GM18519 (cell line): ENCODE measurements around the gene METTL25B.
A peak's percentile ranks its signal among the peaks of the same experiment; 100 is the strongest.

Source experiments
- ATAC-seq: cut with Tn5 transposase; IDR thresholded peaks from one replicate; pipeline ENCODE4 v1.9.1; 2021; ENCODE audit warnings: mild to moderate bottlenecking, moderate library complexity; ENCODE audit not compliant: unreplicated experiment, low FRiP score

Gene METTL25B

DNA sequence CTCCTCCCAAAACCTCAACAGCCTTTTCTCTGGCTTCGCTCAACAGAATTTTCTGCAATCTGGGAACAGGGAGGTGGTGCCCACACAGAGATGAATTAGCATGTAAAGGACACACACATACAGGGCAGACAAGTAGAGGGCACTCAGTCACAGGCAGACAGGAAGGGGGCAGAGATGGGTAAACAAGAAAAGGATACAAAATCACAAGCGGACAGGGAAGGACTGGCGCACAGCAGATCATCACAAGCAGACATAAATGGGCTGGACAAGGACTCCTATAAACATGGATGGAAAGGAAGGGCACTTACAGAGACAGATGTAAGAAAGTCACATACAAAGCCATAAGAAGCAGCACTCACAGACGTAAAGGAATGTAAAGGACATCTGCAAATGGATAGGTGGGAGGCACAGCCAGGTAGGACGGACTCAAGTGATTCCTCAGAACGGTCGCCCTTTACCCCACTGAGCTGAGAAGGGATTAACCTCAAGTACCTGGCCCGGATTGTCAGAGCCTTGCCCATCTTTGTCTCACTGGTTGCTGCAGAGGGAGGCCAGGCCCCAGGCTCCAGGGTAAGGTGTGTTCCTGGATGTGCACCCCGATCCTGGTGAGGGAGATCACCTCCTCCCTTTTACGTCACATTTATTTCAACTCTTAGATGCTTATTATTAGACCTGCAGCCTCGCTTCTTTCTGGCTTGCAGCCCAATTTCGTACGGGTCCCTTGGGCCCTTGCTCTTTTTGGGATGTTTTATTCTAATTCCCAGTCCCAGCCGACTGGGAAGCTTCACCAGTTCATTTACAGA is 38.2 kb downstream of the METTL25B start:
- ATAC-seq: no peak

DNA sequence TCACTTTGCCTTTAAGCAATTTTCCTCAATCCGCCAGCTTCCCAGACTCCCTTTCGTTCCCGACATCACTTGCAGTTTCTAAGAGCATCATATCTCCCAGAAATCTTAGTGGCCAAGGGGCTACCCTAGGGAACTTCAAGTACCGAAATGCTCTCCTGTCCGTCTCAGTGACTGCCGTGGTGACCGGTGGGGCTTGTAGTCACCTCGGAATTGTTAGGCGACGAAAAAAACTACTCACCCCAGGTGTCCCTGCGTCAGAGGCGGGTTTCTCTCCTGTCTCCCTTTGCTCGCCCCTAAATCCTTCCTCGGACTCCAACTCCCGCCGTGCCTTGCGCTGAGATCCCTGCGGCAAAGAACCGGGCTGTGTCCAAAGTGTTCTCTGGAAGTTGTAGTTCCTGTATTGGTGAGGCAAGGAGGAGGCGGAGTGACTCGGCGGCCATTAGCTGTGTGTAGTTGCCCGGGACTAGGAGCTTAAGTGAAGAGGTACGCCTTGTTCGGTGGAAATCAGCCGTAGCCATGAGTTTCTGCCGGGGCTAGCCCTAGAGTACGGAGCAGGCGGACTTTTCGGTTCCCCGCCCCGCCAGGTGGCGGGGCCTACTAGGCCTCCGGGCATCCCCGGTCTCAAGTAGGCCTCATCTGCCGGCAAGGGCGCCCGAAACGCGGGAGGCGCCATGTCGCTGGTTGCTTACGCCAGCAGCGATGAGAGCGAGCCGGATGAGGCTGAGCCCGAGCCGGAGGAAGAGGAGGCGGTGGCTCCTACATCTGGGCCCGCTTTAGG is 39.0 kb downstream of the METTL25B start, which contains the start of gene PRCC:
Gene PRCC (plus strand): TSS at position 435 of the 778 bp plus-strand sequence. CDS start 237 bp downstream, at position 672.
- peak; percentile 80 for ATAC-seq

DNA sequence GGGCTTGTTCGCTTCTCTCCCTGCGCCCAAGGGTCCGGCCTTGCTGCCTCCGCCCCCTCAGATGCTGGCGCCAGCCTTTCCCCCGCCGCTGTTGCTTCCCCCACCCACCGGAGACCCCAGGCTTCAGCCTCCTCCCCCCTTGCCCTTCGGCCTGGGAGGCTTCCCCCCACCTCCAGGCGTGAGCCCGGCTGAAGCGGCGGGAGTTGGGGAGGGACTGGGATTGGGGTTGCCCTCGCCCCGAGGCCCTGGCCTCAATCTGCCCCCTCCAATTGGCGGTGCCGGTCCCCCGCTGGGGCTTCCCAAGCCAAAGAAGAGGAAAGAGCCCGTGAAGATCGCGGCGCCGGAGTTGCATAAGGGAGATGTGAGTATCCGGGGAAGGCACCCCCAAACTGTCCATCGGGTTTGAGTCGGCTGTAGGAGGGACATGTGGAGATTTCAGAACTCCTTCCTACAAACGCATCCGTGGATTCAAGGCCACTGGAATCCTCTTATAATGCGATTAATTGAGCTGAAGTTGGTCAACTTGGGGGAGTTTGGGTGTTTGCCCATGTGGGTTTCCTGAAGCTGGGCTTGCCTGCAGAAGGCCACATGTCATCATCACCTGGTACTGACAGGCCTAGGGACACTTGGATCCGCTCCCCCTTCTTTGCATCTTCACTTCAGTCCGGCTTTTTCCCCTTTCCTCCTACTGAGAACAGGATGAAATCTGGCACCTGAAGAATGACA is 39.8 kb downstream of the METTL25B start:
- ATAC-seq: no peak

DNA sequence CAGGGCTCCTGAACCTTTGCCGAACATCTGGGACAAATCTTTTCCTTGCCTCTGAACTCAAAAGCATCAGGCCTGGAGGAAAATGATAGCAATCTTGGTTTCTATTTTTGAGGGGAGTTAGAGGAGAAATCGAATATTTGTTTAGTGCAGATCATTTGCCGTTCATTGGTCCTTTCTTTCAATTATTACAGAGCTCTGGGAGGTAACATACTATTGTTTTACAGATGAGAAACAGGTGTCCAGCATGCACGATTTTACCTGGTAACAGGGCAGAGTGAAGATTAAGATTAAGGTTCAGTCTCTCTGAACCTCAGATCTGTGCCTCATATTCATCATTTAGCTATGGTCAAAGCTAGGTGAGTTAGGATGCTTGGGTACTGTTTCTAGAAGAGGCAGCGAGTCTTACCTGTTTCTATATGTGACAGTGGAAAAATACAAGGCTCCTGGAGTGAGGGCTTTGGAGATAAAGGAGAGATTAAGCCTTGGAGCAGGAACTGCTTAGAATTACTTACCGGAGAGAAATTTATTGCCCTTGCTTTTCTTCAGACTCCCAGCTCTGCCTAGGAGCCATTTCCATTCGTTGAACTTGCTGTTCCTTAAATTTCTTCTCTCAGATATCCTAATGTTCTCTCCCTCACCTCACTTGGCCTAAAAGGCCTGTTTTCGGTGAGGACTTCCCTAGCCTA is 40.5 kb downstream of the METTL25B start:
- no peak for ATAC-seq

DNA sequence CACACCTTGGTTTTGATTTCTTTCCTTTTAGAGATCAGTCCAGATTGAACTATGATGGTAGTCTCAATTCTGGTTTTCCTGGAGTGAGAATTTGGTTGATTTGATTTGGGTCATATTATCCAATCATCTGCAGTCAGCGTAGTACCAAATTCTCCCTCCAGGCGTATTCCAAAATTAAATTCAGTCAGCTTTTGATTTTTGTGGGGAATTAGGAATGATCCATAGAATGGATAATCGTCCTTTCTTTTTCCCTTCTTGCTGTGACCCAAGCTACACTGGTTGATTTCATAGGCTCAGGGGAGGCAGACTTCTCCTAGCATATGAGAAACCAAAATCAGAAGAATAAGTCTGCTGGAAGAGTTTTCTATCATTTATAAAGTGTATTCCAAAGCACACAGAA is 44.0 kb downstream of the METTL25B start:
- ATAC-seq: no peak

DNA sequence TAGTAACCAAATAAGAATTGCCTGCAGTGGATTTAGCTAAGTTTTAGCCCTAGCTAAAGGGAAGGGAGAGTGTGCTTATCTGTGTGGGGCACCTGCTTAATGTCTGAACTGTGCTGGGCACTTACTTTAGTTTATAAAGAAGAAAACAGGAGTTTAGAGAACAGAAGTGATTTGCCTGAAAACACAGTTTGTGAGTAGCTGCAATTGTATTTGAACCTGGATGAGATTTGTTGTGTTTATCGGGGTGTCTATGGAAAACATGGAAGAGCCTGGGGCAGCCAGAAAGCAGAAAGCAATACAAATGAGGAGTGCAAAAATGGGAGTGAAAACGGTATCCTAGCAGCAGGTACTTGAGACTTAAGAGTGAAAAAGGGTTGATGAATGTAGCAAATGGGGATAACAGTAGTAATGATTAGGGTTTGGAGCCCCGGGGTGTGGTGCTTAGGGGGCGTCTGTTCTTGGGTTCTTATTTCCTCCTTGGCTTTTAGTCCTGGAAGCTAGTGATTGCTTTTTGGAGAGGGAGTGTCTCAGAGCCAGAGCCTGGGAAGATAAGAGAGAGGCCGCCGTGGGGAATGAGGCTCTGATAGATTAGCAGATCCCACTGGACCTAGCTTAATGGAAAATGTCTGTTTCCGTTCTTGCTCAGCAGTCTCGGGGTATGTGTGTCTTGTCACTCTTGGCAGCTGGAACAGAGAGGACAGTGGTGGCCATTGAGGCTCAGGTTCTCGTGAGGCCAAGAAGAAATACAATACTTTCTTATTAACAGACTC is 44.6 kb downstream of the METTL25B start:
- ATAC-seq: no peak

DNA sequence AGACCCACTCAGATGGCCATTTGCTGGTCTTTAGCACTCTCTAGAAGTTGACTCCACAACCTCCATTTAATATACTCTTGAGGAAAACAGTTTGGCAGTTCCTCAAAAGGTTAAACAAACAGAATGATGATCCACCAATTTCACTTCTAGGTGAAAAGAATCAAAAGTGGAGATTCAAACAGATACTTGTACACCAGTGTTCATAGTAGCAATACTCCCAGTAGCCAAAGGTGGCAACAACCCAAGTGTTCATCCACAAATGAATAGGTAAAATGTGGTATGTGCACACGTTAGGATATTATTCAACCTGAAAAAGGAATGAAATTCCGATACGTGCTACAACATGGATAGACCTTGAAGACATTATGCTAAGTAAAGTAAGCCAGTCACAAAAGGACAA is 45.3 kb downstream of the METTL25B start:
- no peak for ATAC-seq

DNA sequence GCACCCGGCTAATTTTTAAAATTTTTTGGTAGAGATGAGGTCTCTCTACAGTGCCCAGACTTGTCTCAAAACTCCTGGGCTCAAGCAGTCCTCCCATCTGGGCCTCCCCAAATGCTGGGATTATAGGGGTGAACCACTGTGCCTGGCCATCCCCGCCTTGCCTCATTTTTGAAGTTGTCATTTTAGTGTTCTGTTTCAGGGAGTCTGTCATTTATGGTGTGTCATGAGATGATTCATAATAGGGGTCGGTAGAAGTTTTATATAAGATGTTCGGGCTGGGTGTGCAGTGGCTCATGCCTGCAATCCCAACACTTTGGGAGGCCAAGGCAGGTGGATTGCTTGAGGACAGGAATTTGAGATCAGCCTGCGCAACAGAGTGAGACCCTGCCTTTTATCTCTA is 47.5 kb downstream of the METTL25B start:
- no peak for ATAC-seq

DNA sequence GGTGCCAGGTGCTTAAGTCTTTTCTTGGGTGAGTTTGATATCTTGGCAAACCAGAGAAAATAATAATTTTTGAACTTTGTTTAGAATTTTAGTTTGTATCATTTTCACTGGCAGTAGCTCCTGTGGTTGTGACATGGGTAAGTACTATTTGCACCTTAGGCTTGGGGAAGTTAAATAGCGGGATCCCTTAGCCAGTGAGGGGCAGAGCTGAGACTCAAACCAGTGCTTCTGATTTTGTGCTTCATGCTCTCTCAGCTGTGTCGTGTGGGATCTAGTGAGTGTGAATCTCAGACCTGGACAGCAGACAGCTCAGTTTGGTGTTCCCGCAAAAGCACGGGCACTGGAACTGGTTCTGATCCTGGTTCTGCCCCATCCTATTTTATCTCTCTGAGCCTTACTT is 48.7 kb downstream of the METTL25B start:
- ATAC-seq: no peak

DNA sequence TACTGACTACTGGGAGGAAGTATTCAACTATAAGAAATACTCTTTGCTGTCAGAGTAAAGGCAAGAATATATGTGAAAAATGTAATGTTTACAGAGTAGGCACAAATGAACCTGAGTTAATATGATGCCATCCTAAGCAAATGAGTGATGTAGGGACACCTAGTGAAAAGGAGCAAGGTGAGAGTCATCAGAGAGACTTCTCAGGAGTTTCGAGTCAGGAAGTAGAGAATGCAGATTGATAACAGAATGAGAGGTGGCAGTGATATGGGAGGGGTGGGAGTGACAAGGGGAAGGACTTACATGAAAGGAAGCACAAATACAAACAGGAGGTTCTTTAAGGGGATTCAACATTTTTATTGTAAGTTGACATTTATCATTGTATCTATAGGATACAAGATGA is 49.3 kb downstream of the METTL25B start:
- no peak for ATAC-seq

DNA sequence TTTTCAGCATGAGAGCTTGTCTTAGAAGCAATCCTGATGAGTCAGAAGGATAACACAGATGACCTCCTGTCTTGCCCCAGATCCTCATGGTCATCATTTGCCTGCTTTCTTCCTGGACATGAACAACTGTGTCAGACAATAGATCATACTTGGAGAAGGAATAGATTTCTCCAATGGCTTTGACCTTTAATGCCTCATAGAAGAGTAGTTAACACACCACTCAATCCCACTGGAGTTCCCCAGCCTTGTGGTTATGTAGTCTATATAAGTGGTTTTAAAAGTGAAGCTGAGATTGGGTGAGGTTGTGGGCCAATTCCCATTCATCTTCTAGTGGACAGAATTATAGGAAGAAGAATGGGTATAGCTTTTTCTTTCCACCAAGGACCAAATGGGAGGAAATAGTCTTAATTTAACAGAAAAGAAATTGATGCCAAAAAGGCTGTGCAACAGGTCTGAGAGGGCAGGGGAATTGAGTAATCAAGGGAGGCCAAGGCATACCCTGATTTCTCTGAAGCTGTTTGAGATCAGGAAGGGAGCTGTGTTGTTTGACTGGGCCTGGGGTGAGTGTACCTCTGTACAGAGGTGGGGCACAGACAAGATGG is 53.4 kb downstream of the METTL25B start:
- ATAC-seq: no peak

DNA sequence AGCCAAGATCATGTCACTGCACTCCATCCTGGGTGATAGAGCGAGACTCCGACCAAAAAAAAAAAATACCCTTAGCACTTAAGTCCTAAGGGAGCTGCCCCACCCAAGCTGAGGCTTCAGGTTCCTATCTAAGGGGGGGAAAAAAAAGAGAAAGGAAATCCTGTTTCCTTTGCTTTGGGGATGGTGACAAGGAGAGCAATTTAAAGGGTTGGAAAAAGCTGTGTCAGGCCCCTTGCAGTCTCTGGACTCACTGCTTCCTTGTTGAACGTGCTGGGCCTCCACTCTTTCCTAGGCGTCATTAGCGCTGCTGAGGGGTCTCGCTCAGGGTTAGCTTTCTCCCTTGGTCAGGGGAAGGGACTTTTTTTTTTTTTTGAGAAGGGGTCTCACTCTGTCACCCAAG is 57.2 kb downstream of the METTL25B start:
- ATAC-seq: no peak
